Breast epithelium (tissue), 3 donors: ENCODE measurements around the gene CHST2.

Source experiments
- CTCF ChIP-seq, 3 donors: fragments of 450-650 bp; IDR thresholded peaks; one replicate each; pipeline ENCODE4 v1.5.1; 2016 to 2017; ENCODE audit warnings: antibody characterized with exemption in 3 of 3, mild to moderate bottlenecking in 3 of 3, moderate library complexity in 3 of 3
- POLR2A ChIP-seq: fragments of 450-650 bp; IDR thresholded peaks from one replicate; pipeline ENCODE4 v1.6.1; 2016; ENCODE audit warnings: antibody characterized with exemption, mild to moderate bottlenecking, moderate library complexity
- POLR2AphosphoS5 ChIP-seq, 3 donors: sonication (generic); formaldehyde crosslinking; IDR thresholded peaks; one replicate each; pipeline ENCODE4 v1.6.1; 2017; ENCODE audit warnings: antibody characterized with exemption in 3 of 3

GRCh38 chr3:143145906-143146305 is 26.3 kb downstream of the CHST2 start:
- TF ChIP-seq CTCF (IDR thresholded peaks at IDR 0.05) (no peak), POLR2A (no peak), POLR2AphosphoS5 (IDR thresholded peaks at IDR 0.05) (no peak)
